Measurements from ENCODE around the gene GBE1.

GBE1 gene

DNA sequence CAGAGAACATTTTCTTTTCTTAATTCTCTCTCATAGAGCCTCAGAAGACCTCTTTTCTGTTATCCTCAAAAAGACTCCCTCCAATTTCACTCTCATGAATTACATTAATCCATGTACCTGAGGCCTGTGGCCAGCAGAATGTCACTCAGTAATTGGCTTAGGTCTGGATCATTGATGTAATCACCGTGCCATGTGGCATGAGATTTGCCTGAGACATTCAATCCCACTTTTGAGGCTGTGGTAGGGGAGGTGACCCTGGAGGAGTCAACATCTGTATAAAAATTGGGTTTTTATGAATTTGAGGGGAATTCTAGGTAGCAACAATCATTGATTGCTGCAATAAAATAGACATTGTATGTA is 295.3 kb downstream of the GBE1 start:
- no peak overlapping the region for H3K4me3 ChIP-seq (ENCODE audit: low read depth, low read length)
- H3K27ac ChIP-seq: no peak overlapping the region
- H3K4me2 ChIP-seq (ENCODE audit: low read length): no peak overlapping the region
- H2AFZ ChIP-seq: no peak overlapping the region
- no peaks in the 10 kb centered on the region for H3K36me3 ChIP-seq (ENCODE audit: control insufficient read depth, insufficient read depth, low read length)
- no peaks in the 10 kb centered on the region for H3K9me3 ChIP-seq (ENCODE audit: control insufficient read depth, low read length)
- H3K4me1 ChIP-seq: no peaks in the 10 kb centered on the region
- no peaks in the 10 kb centered on the region for H3K27me3 ChIP-seq (ENCODE audit: control insufficient read depth, insufficient read depth, low read length)
- H3K9ac ChIP-seq: no peak overlapping the region
- TF ChIP-seq CTCF (IDR thresholded peaks at IDR 0.05): no peak
- H3K79me2 ChIP-seq: no peaks in the 10 kb centered on the region

DNA sequence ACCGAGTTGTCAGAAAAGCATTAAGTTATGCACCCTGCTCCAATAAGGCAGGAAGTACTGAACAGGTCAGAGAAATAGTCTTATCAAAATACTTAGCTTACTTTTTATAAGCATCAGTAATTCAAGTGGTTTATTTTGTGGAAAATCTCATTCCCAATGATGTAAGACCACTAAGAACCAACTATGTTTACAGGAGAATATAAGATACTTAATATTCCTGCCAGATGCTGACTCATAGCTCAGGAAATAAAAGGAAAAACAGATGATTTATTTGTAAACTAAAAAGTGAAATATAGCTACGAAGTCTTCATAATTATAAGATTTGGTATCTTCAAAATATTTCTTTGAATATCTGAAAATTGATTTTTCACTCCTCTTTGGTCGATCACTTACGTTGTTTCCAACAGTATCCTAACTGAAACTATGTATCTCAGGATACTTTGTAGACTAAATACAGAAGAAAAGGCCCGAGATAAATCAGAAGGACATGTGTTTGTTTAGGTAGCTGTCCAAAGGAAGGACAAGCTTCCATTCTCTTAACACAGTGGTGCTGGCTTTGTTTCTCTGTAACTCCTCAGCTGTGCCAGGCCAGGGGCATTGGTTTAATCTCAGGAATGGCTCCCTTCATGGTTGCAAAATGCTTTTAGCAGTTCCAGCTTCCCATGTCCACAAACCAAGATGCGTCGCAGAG is 295.8 kb downstream of the GBE1 start:
- no peaks in the 10 kb centered on the region for H3K9me3 ChIP-seq (ENCODE audit: control insufficient read depth, low read length)
- no peaks in the 10 kb centered on the region for H3K79me2 ChIP-seq
- no peaks in the 10 kb centered on the region for H3K27me3 ChIP-seq (ENCODE audit: control insufficient read depth, insufficient read depth, low read length)
- no peak overlapping the region for H3K27ac ChIP-seq
- H2AFZ ChIP-seq: no peak overlapping the region
- no peaks in the 10 kb centered on the region for H3K4me1 ChIP-seq
- no peaks in the 10 kb centered on the region for H3K36me3 ChIP-seq (ENCODE audit: control insufficient read depth, insufficient read depth, low read length)
- no peak overlapping the region for H3K9ac ChIP-seq
- H3K4me2 ChIP-seq (ENCODE audit: low read length): no peak overlapping the region
- H3K4me3 ChIP-seq (ENCODE audit: low read depth, low read length): no peak overlapping the region
- TF ChIP-seq CTCF (IDR thresholded peaks at IDR 0.05): no peak

GRCh38 chr3:81463781-81464180 is 297.7 kb downstream of the GBE1 start:
- no peak for TF ChIP-seq CTCF (IDR thresholded peaks at IDR 0.05)
- Histone ChIP-seq H3K4me1 (no peaks in the 10 kb centered on the region), H3K79me2 (no peaks in the 10 kb centered on the region), H3K4me3 (ENCODE audit: low read depth, low read length) (no peak overlapping the region), H3K27ac (no peak overlapping the region), H3K36me3 (ENCODE audit: control insufficient read depth, insufficient read depth, low read length) (no peaks in the 10 kb centered on the region), H3K27me3 (ENCODE audit: control insufficient read depth, insufficient read depth, low read length) (no peaks in the 10 kb centered on the region), H3K9me3 (ENCODE audit: control insufficient read depth, low read length) (no peaks in the 10 kb centered on the region), H3K9ac (no peak overlapping the region), H3K4me2 (ENCODE audit: low read length) (no peak overlapping the region), H2AFZ (no peak overlapping the region)

GRCh38 chr3:81462921-81463320 is 298.5 kb downstream of the GBE1 start:
- Histone ChIP-seq H3K4me3 (ENCODE audit: low read depth, low read length) (no peak overlapping the region), H3K9ac (no peak overlapping the region), H3K27ac (no peak overlapping the region), H2AFZ (no peak overlapping the region), H3K4me1 (no peaks in the 10 kb centered on the region), H3K27me3 (ENCODE audit: control insufficient read depth, insufficient read depth, low read length) (no peaks in the 10 kb centered on the region), H3K36me3 (ENCODE audit: control insufficient read depth, insufficient read depth, low read length) (no peaks in the 10 kb centered on the region), H3K9me3 (ENCODE audit: control insufficient read depth, low read length) (no peaks in the 10 kb centered on the region), H3K4me2 (ENCODE audit: low read length) (no peak overlapping the region), H3K79me2 (no peaks in the 10 kb centered on the region)
- TF ChIP-seq CTCF (IDR thresholded peaks at IDR 0.05): no peak

DNA sequence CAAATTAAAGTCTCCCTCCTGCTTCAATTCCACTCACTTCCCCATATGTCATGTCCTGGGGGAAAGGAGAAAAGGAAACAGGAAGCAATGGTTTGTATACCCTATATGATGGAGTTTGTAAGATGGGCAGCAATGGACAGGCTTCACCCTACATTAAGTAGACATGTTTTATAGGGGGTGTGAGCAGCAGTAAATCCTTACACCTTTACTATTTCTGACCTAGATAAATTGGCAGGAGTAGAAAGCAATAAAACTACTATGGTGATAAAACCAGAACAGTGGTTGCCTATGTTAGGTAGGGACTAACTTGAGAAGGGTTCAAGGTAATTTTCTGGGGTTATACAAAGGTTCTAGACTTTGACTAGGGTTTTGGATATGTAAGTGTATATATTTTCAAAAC is 301.7 kb downstream of the GBE1 start:
- Histone ChIP-seq H3K27ac (no peak overlapping the region), H2AFZ (no peak overlapping the region), H3K36me3 (ENCODE audit: control insufficient read depth, insufficient read depth, low read length) (no peaks in the 10 kb centered on the region), H3K9ac (no peak overlapping the region), H3K27me3 (ENCODE audit: control insufficient read depth, insufficient read depth, low read length) (no peaks in the 10 kb centered on the region), H3K9me3 (ENCODE audit: control insufficient read depth, low read length) (no peaks in the 10 kb centered on the region), H3K4me3 (ENCODE audit: low read depth, low read length) (no peak overlapping the region), H3K4me2 (ENCODE audit: low read length) (no peak overlapping the region), H3K79me2 (no peaks in the 10 kb centered on the region), H3K4me1 (no peaks in the 10 kb centered on the region)
- no peak for TF ChIP-seq CTCF (IDR thresholded peaks at IDR 0.05)

Measured in parathyroid adenoma (tissue), 2 donors.